CD4-positive, alpha-beta T cell treated with Interleukin-10 for 1 hour (primary cell): ENCODE results near the gene MARS2.
A peak's percentile ranks its signal among the peaks of the same experiment; 100 is the strongest.
"Not testable (repeated sequence)": the region's sequence is repeated elsewhere in the genome, so short reads cannot be mapped to it uniquely, and the experiment has no call there.

Experiments
- DNase-seq: peaks from one replicate; pipeline ENCODE4 v3.0.0-alpha.2; 2020

The MARS2 gene

DNA sequence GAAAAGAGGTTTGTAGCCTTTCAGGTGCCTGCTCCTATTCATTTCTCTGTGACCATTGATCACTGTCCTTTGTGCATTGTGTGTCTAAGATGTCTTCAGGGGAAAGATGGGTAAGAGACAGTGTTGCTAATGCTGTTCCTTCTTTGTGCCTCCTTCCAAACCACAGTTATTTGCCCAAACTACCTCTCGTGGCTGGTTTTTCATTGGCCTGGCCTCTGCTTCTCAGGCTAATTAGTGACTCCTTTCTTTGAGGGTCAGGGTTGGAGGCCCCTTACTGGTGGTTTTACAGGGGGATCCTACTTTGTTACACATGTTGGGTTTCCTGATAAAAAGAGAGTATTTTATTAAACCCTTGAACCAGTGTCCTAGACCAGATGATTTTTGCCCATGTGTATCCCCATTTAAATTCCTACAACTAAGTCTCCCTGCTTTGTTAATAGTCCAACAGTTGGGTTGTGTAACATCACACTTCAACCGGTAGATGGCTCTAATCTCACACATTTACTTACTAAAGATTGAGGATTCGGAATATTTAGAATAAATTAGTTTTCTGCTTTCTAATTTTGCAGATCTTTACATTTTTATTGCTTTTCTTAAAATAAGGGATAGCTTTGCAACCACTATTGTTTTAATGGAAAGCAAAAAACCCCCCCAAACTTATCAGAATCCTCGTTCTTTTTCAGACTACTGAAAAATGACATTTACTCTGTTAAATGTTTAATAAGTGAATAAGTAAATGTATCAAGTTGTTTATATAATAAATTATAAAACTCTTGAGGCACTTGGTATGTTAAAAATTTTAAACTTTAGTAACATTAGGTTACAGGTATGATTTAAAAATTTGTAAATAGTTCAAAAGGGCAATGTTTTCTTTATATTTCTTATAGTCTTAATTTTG lies 2.4 kb downstream of the MARS2 start:
- DNase-seq = peak; percentile 41

GRCh38 chr2:197708331-197708730 lies 3.2 kb downstream of the MARS2 start:
- DNase-seq = no peak

GRCh38 chr2:197709140-197709539 lies 4.0 kb downstream of the MARS2 start:
- not testable (repeated sequence) for DNase-seq

GRCh38 chr2:197710424-197711042 lies 5.4 kb downstream of the MARS2 start:
- no peak for DNase-seq

DNA sequence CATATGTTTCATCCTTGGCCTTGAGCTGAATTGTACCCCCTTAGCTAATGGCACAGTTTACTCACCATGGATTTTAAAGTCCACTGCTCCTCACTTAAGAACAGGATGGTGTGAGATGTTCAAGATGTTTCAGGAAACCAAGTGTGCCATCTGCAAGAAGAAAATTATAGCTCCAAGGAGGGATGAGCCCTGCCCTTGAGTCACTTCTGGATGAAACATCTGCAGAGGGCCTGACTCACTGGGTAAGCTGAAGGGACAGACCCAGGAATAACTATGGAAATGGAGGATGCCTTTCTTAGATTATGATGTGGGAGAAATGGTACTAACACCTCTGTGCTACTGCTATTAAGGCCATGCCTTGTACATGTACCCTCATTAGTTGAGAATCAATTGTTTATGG lies 6.4 kb downstream of the MARS2 start:
- DNase-seq = no peak

GRCh38 chr2:197713271-197713670 lies 8.1 kb downstream of the MARS2 start:
- no peak for DNase-seq

DNA sequence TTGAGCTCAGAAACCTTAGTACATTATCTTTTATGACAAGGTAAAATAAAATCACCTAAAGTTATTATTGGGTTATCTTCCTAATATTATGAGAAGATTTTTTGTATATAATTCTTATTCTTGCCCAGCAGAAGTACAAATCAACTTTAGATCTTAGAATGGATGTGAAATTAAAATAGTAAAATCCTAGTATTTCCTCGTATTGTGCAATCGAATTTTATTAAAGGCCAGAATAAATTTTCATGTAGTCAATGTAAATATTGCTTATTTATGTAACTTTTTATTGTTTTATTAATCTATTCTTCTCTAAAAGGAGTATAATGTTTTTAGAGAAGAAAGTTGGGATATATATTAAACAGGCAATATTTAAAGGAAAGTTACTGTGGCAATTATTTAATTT lies 12.7 kb downstream of the MARS2 start:
- no peak for DNase-seq

DNA sequence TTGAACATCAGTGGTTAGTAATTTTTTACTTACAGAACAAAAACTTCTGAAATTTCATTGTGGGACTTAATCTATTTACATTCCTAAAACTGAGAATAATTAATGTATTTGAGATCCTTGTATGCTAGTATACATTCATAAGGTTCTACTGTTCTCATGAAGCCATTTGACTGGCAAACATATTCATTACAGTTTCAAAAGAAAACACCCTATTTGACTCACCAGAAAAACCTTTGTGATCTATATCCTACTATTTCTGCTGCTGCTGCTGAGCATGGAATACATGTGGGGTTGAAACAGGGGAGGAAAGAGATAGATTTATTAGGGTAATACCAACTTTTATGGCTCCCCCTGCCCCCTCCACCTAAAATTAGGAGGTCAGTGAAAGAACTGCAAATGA lies 21.8 kb downstream of the MARS2 start:
- DNase-seq = no peak

DNA sequence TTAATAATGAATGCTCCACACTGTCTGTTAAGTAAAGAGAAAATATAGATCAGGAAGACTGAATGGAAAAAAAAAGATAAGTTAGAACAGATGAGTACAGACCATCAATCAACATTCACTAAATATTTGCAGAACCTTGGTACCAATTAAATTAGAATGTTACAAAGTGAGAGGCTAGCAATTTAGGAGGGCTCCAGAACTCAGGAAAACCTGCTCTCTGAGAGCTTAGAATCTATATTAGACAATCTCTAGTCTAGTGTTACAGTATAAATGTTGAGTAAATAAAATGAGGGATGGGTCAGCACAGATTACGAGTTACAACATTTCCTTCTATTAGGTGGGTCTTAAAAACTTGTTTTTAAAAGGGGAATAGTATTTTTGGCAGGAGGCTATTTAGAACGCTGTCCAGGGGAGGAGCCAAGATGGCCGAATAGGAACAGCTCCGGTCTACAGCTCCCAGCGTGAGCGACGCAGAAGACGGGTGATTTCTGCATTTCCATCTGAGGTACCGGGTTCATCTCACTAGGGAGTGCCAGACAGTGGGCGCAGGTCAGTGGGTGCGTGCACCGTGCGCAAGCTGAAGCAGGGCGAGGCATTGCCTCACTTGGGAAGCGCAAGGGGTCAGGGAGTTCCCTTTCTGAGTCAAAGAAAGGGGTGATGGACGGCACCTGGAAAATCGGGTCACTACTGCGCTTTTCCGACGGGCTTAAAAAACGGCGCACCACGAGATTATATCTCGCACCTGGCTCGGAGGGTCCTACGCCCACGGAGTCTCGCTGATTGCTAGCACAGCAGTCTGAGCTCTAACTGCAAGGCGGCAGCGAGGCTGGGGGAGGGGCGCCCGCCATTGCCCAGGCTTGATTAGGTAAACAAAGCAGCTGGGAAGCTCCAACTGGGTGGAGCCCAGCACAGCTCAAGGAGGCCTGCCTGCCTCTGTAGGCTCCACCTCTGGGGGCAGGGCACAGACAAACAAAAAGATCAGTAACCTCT lies 23.7 kb downstream of the MARS2 start:
- DNase-seq = not testable (repeated sequence)

- DNase-seq = no peak
These were observed 35.0 kb downstream of the MARS2 start for GRCh38 chr2:197740200-197740599.
